H1 (cell line): Measurements from ENCODE around the gene FAM24B. TPM values are rescaled to one million over a fixed set of nuclear protein-coding genes. Genes with fewer than 3 reads are reported as not detected.

Experiments
- CTCF ChIA-PET: fragments of 300-600 bp; sonication (Branson Sonifier 250); formaldehyde crosslinking; loops from one replicate; lab custom pipeline; 2021; ENCODE audit not compliant: partially characterized antibody; lab: Charles Lee
- POLR2A ChIA-PET: fragments of 300-600 bp; sonication (Branson Sonifier 250); formaldehyde crosslinking; loops from one replicate; lab custom pipeline; 2021; ENCODE audit warnings: inconsistent platforms; ENCODE audit not compliant: partially characterized antibody; lab: Charles Lee
- DNase-seq, 2 experiments: peaks; one replicate each; pipeline versions ENCODE4 v3.0.0 to v3.0.0-alpha.2; 2010 to 2022; ENCODE audit warnings: low spot score in 2 of 2, low read depth in 1 of 2, mixed read lengths in 1 of 2
- FAIRE-seq: peaks from 2 replicates; lab custom pipeline; 2011; peaks lifted over from hg19 to GRCh38; lab: Jason Lieb, UNC
- H2AFZ ChIP-seq: 2 replicates; pipeline ENCODE4 v1.8.1; 2012; ENCODE audit warnings: low read length, inconsistent platforms
- H2AK5ac ChIP-seq: 2 replicates; pipeline ENCODE4 v1.6.1; 2013; ENCODE audit warnings: low read depth, low read length
- H2BK120ac ChIP-seq: replicated peaks from 2 replicates; pipeline ENCODE3; 2013; ENCODE audit warnings: low read depth, low read length, inconsistent platforms
- H2BK12ac ChIP-seq: 2 replicates; pipeline ENCODE4 v1.6.1; 2013; ENCODE audit warnings: low read depth, low read length
- H2BK15ac ChIP-seq: 2 replicates; pipeline ENCODE4 v1.6.1; 2013; ENCODE audit warnings: low read length
- H2BK20ac ChIP-seq: 2 replicates; pipeline ENCODE4 v1.6.1; 2013; ENCODE audit warnings: low read length
- H2BK5ac ChIP-seq: 2 replicates; pipeline ENCODE4 v1.6.1; 2013; ENCODE audit warnings: low read depth, low read length
- H3K14ac ChIP-seq: 2 replicates; pipeline ENCODE4 v1.6.1; 2013; ENCODE audit warnings: inconsistent platforms; ENCODE audit not compliant: insufficient read length
- H3K18ac ChIP-seq: 2 replicates; pipeline ENCODE4 v1.6.1; 2013; ENCODE audit warnings: low read length; ENCODE audit errors: extremely low read depth
- H3K23ac ChIP-seq: 2 replicates; pipeline ENCODE4 v1.6.1; 2013; ENCODE audit warnings: inconsistent platforms; ENCODE audit not compliant: insufficient read length
- H3K23me2 ChIP-seq: 2 replicates; pipeline ENCODE4 v1.6.1; 2013; ENCODE audit warnings: low read depth, low read length
- H3K27ac ChIP-seq: 2 replicates; pipeline ENCODE4 v1.6.1; 2011; ENCODE audit warnings: low read depth, low read length, inconsistent platforms
- H3K27me3 ChIP-seq, 4 experiments: replicated peaks in 1 of 4; 1 replicate in 1 of 4; 2 replicates in 3 of 4; pipeline versions ENCODE4 v1.6.1 to v1.8.1; 2011 to 2013; ENCODE audit warnings: low read length in 3 of 4, mild to moderate bottlenecking in 3 of 4, inconsistent platforms in 2 of 4, mixed read lengths in 2 of 4, moderate library complexity in 1 of 4; ENCODE audit not compliant: control insufficient read depth in 3 of 4, insufficient read depth in 3 of 4; ENCODE audit errors: extremely low read depth in 1 of 4
- H3K36me3 ChIP-seq, 4 experiments: 2 replicates each; pipeline versions ENCODE4 v1.6.1 to v1.8.1; 2011 to 2013; ENCODE audit warnings: mild to moderate bottlenecking in 4 of 4, low read length in 3 of 4, moderate library complexity in 2 of 4, control low read depth in 1 of 4, inconsistent platforms in 1 of 4; ENCODE audit not compliant: insufficient read depth in 4 of 4, control insufficient read depth in 2 of 4
- H3K4ac ChIP-seq: replicated peaks from 2 replicates; pipeline ENCODE3; 2013; ENCODE audit warnings: low read length, low read depth, mixed read lengths, inconsistent platforms; ENCODE audit not compliant: insufficient read length
- H3K4me1 ChIP-seq, 4 experiments: replicated peaks in 1 of 4; 1 replicate in 1 of 4; 2 replicates in 3 of 4; pipeline versions ENCODE4 v1.6.1 to v1.8.1; 2011 to 2013; ENCODE audit warnings: low read length in 3 of 4, inconsistent platforms in 2 of 4, mixed read lengths in 1 of 4; ENCODE audit not compliant: insufficient read depth in 4 of 4, control insufficient read depth in 3 of 4
- H3K4me2 ChIP-seq, 2 experiments: 2 replicates each; pipeline versions ENCODE4 v1.6.1 to v1.8.1; 2011 to 2013; ENCODE audit warnings: low read depth in 2 of 2, low read length in 2 of 2, control low read depth in 1 of 2, inconsistent platforms in 1 of 2, mild to moderate bottlenecking in 1 of 2; ENCODE audit not compliant: insufficient read depth in 1 of 2
- H3K4me3 ChIP-seq, 4 experiments: fragments of 200-600, 300-600 bp in 1 of 4; sonication (generic), shearing (Covaris generic), sonication (Bioruptor Twin) in 1 of 4; 2 replicates each; pipeline versions ENCODE4 v1.5.1 to v1.8.1; 2011 to 2016; ENCODE audit warnings: low read length in 4 of 4, low read depth in 3 of 4, control low read depth in 2 of 4, inconsistent platforms in 2 of 4, mild to moderate bottlenecking in 2 of 4, mixed read lengths in 1 of 4, moderate library complexity in 1 of 4; ENCODE audit not compliant: insufficient read depth in 2 of 4; ENCODE audit errors: extremely low read depth in 1 of 4
- H3K56ac ChIP-seq: replicated peaks from 2 replicates; pipeline ENCODE3; 2013; ENCODE audit warnings: low read depth, mild to moderate bottlenecking, mixed read lengths, low read length, inconsistent platforms; ENCODE audit not compliant: insufficient read length
- H3K79me1 ChIP-seq: 2 replicates; pipeline ENCODE4 v1.6.1; 2013; ENCODE audit warnings: low read depth, low read length, control low read depth
- H3K79me2 ChIP-seq, 2 experiments: 2 replicates each; pipeline versions ENCODE4 v1.6.1 to v1.8.1; 2012 to 2013; ENCODE audit warnings: low read length in 2 of 2, mild to moderate bottlenecking in 2 of 2, inconsistent platforms in 1 of 2; ENCODE audit not compliant: insufficient read depth in 2 of 2, control insufficient read depth in 1 of 2
- H3K9ac ChIP-seq, 4 experiments: replicated peaks in 1 of 4; 1 replicate in 1 of 4; 2 replicates in 3 of 4; pipeline versions ENCODE4 v1.6.1 to v1.8.1; 2011 to 2013; ENCODE audit warnings: low read depth in 3 of 4, low read length in 3 of 4, control low read depth in 2 of 4, mild to moderate bottlenecking in 2 of 4, moderate library complexity in 2 of 4, inconsistent platforms in 1 of 4; ENCODE audit errors: extremely low read depth in 1 of 4
- H3K9me3 ChIP-seq, 2 experiments: 2 replicates each; pipeline versions ENCODE4 v1.6.1 to v1.8.1; 2012 to 2013; ENCODE audit warnings: mild to moderate bottlenecking in 2 of 2, moderate library complexity in 2 of 2, control low read depth in 1 of 2, inconsistent platforms in 1 of 2, low read depth in 1 of 2, low read length in 1 of 2, mixed read lengths in 1 of 2; ENCODE audit not compliant: insufficient read depth in 2 of 2
- H4K20me1 ChIP-seq, 2 experiments: replicated peaks in 1 of 2; 2 replicates each; pipeline versions ENCODE3 to v1.8.1; 2011 to 2013; ENCODE audit warnings: inconsistent platforms in 2 of 2, low read length in 2 of 2, mild to moderate bottlenecking in 1 of 2; ENCODE audit not compliant: insufficient read depth in 2 of 2, control insufficient read depth in 1 of 2
- H4K5ac ChIP-seq: 2 replicates; pipeline ENCODE4 v1.6.1; 2013; ENCODE audit warnings: low read length, low read depth, mixed read lengths, inconsistent platforms; ENCODE audit not compliant: insufficient read length
- H4K8ac ChIP-seq: 2 replicates; pipeline ENCODE4 v1.8.0; 2013; ENCODE audit warnings: mild to moderate bottlenecking, moderate library complexity, low read length, inconsistent platforms; ENCODE audit not compliant: insufficient read depth; ENCODE audit errors: extremely low read depth
- H4K91ac ChIP-seq: replicated peaks from 2 replicates; pipeline ENCODE3; 2013; ENCODE audit warnings: low read length, mixed read lengths, inconsistent platforms; ENCODE audit not compliant: insufficient read length
- EP300 ChIP-seq, 2 experiments: IDR thresholded peaks; 1 replicate in 1 of 2; 2 replicates in 1 of 2; pipeline ENCODE4 v1.6.1; 2011 to 2012; ENCODE audit warnings: low read depth in 2 of 2, low read length in 2 of 2, mild to moderate bottlenecking in 2 of 2, borderline replicate concordance in 1 of 2, inconsistent platforms in 1 of 2, moderate library complexity in 1 of 2
- FOSL1 ChIP-seq: IDR thresholded peaks from 2 replicates; pipeline ENCODE4 v1.6.1; 2011; ENCODE audit warnings: mild to moderate bottlenecking, low read depth, low read length, moderate library complexity; ENCODE audit not compliant: insufficient read depth
- POU5F1 ChIP-seq: IDR thresholded peaks from 2 replicates; pipeline ENCODE4 v1.6.1; 2011; ENCODE audit warnings: low read depth, mild to moderate bottlenecking, low read length, moderate library complexity
- RBBP5 ChIP-seq: IDR thresholded peaks from 2 replicates; pipeline ENCODE4 v1.7.1; 2012; ENCODE audit warnings: low read depth, mild to moderate bottlenecking, inconsistent platforms, low read length, moderate library complexity, borderline replicate concordance
- RFX5 ChIP-seq: IDR thresholded peaks from 2 replicates; pipeline ENCODE4 v1.6.1; 2011; ENCODE audit warnings: low read depth, low read length, improper control_type of control experiment, borderline replicate concordance
- RXRA ChIP-seq: IDR thresholded peaks from 2 replicates; pipeline ENCODE4 v1.6.1; 2011; ENCODE audit warnings: low read depth, mild to moderate bottlenecking, low read length, moderate library complexity; ENCODE audit not compliant: insufficient read depth
- SAP30 ChIP-seq: fragments of 300-600 bp; sonication (generic); IDR thresholded peaks from 2 replicates; pipeline ENCODE4 v1.7.1; 2012; ENCODE audit warnings: low read length, moderate library complexity, mild to moderate bottlenecking, inconsistent platforms; ENCODE audit not compliant: insufficient read depth, insufficient replicate concordance
- SIN3A ChIP-seq, 2 experiments: IDR thresholded peaks in 1 of 2; conservative IDR thresholded peaks in 1 of 2; 2 replicates each; pipeline ENCODE4 v1.6.1; 2011 to 2012; ENCODE audit warnings: low read length in 2 of 2, improper control_type of control experiment in 1 of 2, low read depth in 1 of 2, mild to moderate bottlenecking in 1 of 2
- TAF7 ChIP-seq: optimal IDR thresholded peaks from 2 replicates; pipeline ENCODE3; 2011; ENCODE audit warnings: low read depth, mild to moderate bottlenecking, inconsistent platforms, low read length, moderate library complexity, borderline replicate concordance
- WGBS, 2 experiments: shearing (Covaris generic) in 1 of 2; methylation state at CpG; one replicate each; pipeline versions ENCODE4 v1.1.6 to v1.1.7; 2013 to 2015; ENCODE audit warnings: low lambda C conversion rate in 2 of 2, mixed read lengths in 2 of 2, inconsistent platforms in 1 of 2, low coverage in 1 of 2, missing lambda C conversion rate in 1 of 2; ENCODE audit not compliant: insufficient replicate concordance in 2 of 2, insufficient coverage in 1 of 2, insufficient read length in 1 of 2; ENCODE audit errors: extremely low coverage in 1 of 2, missing lambda C conversion rate in 1 of 2; 5-methylcytosine and 5-hydroxymethylcytosine counted together
- polyA plus RNA-seq, 7 experiments: library from polyadenylated mRNA; depleted of rRNA in 3 of 7; stranded (reverse) in 5 of 7; unstranded in 2 of 7; fragments of >200 nt in 5 of 7; fragments of 200-250 nt in 2 of 7; gene quantifications; 1 replicate in 5 of 7; 2 replicates in 1 of 7; 4 replicates in 1 of 7; pipeline versions ENCODE4 v1.2.1 to v1.2.3, GENCODE V29; 2011 to 2013; ENCODE audit warnings: missing spikeins in 2 of 7, mixed read lengths in 2 of 7
- total RNA-seq: library from RNA; stranded (reverse); fragmentation: NEBNext Ultra II Directional; extraction: Animal tissue kit (Norgen Biotek cat#: 25700); gene quantifications from 2 replicates; pipeline ENCODE4 v1.2.1, GENCODE V29; 2021
- TF ChIP-seq, protein P1 (sequence below), 3 experiments: IDR thresholded peaks; 1 replicate in 2 of 3; 2 replicates in 1 of 3; pipeline versions ENCODE4 v1.5.1 to v1.6.1; 2011; ENCODE audit warnings: low read length in 3 of 3, mild to moderate bottlenecking in 3 of 3, inconsistent platforms in 2 of 3, low read depth in 1 of 3, moderate library complexity in 1 of 3; ENCODE audit not compliant: insufficient read depth in 1 of 3; ENCODE audit errors: control extremely low read depth in 1 of 3

The FAM24B gene
- total and polyA plus RNA-seq, 2 of the 8 experiments (the other 6 are each of a cell fraction or from before 2014, with no cell fraction given), result 0.50 to 0.56 TPM

DNA sequence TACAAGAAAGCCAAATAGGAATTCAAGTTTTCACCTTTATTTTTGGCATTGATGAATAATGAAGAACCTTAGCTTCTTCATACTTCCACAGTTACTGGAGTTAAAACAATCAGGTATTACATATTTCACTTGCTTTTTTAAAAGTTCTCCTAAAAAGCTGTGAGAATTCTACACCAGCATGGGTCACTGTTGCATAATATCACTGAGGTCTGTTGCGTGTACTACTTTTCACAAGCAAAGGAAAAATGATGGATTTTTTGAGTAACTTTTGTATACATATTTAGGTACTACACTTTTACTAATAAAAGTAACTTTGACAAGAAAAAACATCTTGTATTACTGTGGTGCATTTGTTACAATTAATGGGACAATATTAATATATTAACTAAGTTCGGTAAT is 15.2 kb downstream of the FAM24B start:
- Histone ChIP-seq H4K8ac (no peak overlapping the region), H3K4me1 (no peaks in the 10 kb centered on the region), H3K79me1 (no peaks in the 10 kb centered on the region), H4K91ac (no peak overlapping the region), H3K18ac (no peak overlapping the region), H2BK15ac (no peak overlapping the region), H4K20me1 (no peaks in the 10 kb centered on the region), H3K23ac (no peak overlapping the region), H3K4ac (no peak overlapping the region), H3K79me2 (no peaks in the 10 kb centered on the region), H3K9ac (no peak overlapping the region), H4K5ac (no peak overlapping the region), H3K4me3 (no peak overlapping the region), H3K27me3 (no peaks in the 10 kb centered on the region), H2BK5ac (no peak overlapping the region), H3K56ac (no peak overlapping the region), H3K27ac (no peak overlapping the region), H2BK20ac (no peak overlapping the region), H3K9me3 (peaks cover 9 to 13% of the 10 kb centered on the region in 2 experiments), H3K14ac (no peak overlapping the region), H2AFZ (no peak overlapping the region), H3K23me2 (no peaks in the 10 kb centered on the region), H2BK120ac (no peak overlapping the region), H3K36me3 (no peaks in the 10 kb centered on the region), H3K4me2 (no peak overlapping the region), H2AK5ac (no peak overlapping the region), H2BK12ac (no peak overlapping the region)
- POLR2A ChIA-PET, result interaction anchor here (0.9 kb wide), 1 partner anchor 14 kb away, joined by 4 read pairs; no protein-coding TSS in a partner anchor
- no peak for DNase-seq
- CTCF ChIA-PET, result interaction anchor here (2.2 kb wide), 1 partner anchor 15 kb away, joined by 6 read pairs; no protein-coding TSS in a partner anchor
- WGBS, 2 experiments, result 97% methylated on average over 2 of the region's 2 CpGs; no CpG with 5 or more reads in 1 of the 2 experiments
- FAIRE-seq, result no peak
- TF ChIP-seq FOSL1, result no peak
- no peak for TF ChIP-seq TAF7
- TF ChIP-seq RBBP5, result no peak
- TF ChIP-seq RFX5, result no peak
- no peak for TF ChIP-seq SAP30
- no peak for TF ChIP-seq POU5F1
- TF ChIP-seq RXRA, result no peak
- TF ChIP-seq, protein P1, sequence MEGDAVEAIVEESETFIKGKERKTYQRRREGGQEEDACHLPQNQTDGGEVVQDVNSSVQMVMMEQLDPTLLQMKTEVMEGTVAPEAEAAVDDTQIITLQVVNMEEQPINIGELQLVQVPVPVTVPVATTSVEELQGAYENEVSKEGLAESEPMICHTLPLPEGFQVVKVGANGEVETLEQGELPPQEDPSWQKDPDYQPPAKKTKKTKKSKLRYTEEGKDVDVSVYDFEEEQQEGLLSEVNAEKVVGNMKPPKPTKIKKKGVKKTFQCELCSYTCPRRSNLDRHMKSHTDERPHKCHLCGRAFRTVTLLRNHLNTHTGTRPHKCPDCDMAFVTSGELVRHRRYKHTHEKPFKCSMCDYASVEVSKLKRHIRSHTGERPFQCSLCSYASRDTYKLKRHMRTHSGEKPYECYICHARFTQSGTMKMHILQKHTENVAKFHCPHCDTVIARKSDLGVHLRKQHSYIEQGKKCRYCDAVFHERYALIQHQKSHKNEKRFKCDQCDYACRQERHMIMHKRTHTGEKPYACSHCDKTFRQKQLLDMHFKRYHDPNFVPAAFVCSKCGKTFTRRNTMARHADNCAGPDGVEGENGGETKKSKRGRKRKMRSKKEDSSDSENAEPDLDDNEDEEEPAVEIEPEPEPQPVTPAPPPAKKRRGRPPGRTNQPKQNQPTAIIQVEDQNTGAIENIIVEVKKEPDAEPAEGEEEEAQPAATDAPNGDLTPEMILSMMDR (IDR thresholded peaks at IDR 0.05; ENCODE audit: control extremely low read depth in 1 of 3, insufficient read depth in 1 of 3, low read depth in 1 of 3, low read length in 3 of 3), result no peak
- TF ChIP-seq SIN3A (conservative IDR thresholded peaks at IDR 0.05 in 1 of 2, IDR thresholded peaks at IDR 0.05 in 1 of 2; ENCODE audit: low read depth in 1 of 2, low read length in 2 of 2), result no peak
- TF ChIP-seq EP300 (IDR thresholded peaks at IDR 0.05; ENCODE audit: borderline replicate concordance in 1 of 2, low read depth in 2 of 2, low read length in 2 of 2), result no peak
